Measurements from ENCODE around the gene NLRC3.

NLRC3 gene

GRCh38 chr16:3519581-3519980 is 57.6 kb downstream of the NLRC3 start:
- H3K27ac ChIP-seq = no peak overlapping the region
- DNase-seq = no peak
- no peaks in the 10 kb centered on the region for H3K9me3 ChIP-seq
- H3K4me3 ChIP-seq = no peak overlapping the region
- H3K27me3 ChIP-seq = no peaks in the 10 kb centered on the region
- peaks cover 30 to 89% (median 66%) of the 10 kb centered on the region in 3 donors for H3K36me3 ChIP-seq
- intact Hi-C loops (cut with DNase I; ENCODE audit: low total_unique reads) = no loop called here
- TF ChIP-seq CTCF (IDR thresholded peaks at IDR 0.05) = no peak
- peaks cover 0 to 10% (median 5%) of the 10 kb centered on the region in 4 donors for H3K4me1 ChIP-seq

GRCh38 chr16:3518986-3519348 is 58.2 kb downstream of the NLRC3 start:
- intact Hi-C loops (cut with DNase I; ENCODE audit: low total_unique reads) = no loop called here
- Histone ChIP-seq H3K27me3 (no peaks in the 10 kb centered on the region), H3K4me1 (peaks cover 0 to 10% (median 5%) of the 10 kb centered on the region in 4 donors), H3K9me3 (no peaks in the 10 kb centered on the region), H3K27ac (no peak overlapping the region), H3K4me3 (no peak overlapping the region), H3K36me3 (peaks cover 34 to 89% (median 70%) of the 10 kb centered on the region in 3 donors)
- DNase-seq = peak in 1 of 2 donors; percentile 29
- no peak for TF ChIP-seq CTCF (IDR thresholded peaks at IDR 0.05)

GRCh38 chr16:3518292-3518985 is 58.8 kb downstream of the NLRC3 start:
- peaks cover 0 to 10% (median 5%) of the 10 kb centered on the region in 4 donors for H3K4me1 ChIP-seq
- intact Hi-C loops (cut with DNase I; ENCODE audit: low total_unique reads) = no loop called here
- H3K27ac ChIP-seq = no peak overlapping the region
- no peaks in the 10 kb centered on the region for H3K27me3 ChIP-seq
- no peak overlapping the region for H3K4me3 ChIP-seq
- no peak for TF ChIP-seq CTCF (IDR thresholded peaks at IDR 0.05)
- peaks cover 34 to 89% (median 70%) of the 10 kb centered on the region in 3 donors for H3K36me3 ChIP-seq
- H3K9me3 ChIP-seq = no peaks in the 10 kb centered on the region
- DNase-seq = no peak

- H3K9me3 ChIP-seq = no peaks in the 10 kb centered on the region
- TF ChIP-seq CTCF (IDR thresholded peaks at IDR 0.05) = no peak
Measured at GRCh38 chr16:3515897-3516296, 61.3 kb downstream of the NLRC3 start.

GRCh38 chr16:3514621-3515020 is 62.6 kb downstream of the NLRC3 start:
- no peaks in the 10 kb centered on the region for H3K27me3 ChIP-seq
- TF ChIP-seq CTCF (IDR thresholded peaks at IDR 0.05) = no peak

More at GRCh38 chr16:3515897-3516296, 61.3 kb downstream of the NLRC3 start:
- Histone ChIP-seq H3K4me1 (peaks cover 0 to 6% (median 3%) of the 10 kb centered on the region in 4 donors), H3K36me3 (peaks cover 51 to 94% (median 79%) of the 10 kb centered on the region in 3 donors), H3K27me3 (no peaks in the 10 kb centered on the region), H3K4me3 (no peak overlapping the region), H3K27ac (no peak overlapping the region)
- intact Hi-C loops (cut with DNase I; ENCODE audit: low total_unique reads) = no loop called here
- DNase-seq = no peak

More at GRCh38 chr16:3514621-3515020, 62.6 kb downstream of the NLRC3 start:
- Histone ChIP-seq H3K9me3 (no peaks in the 10 kb centered on the region), H3K4me1 (no peaks in the 10 kb centered on the region), H3K36me3 (peaks cover 59 to 96% (median 77%) of the 10 kb centered on the region in 3 donors), H3K4me3 (no peak overlapping the region), H3K27ac (no peak overlapping the region)
- intact Hi-C loops (cut with DNase I; ENCODE audit: low total_unique reads) = no loop called here
- no peak for DNase-seq

Measured in tibial artery (tissue), 4 donors.